Measurements from ENCODE around the gene GNPTAB.

The GNPTAB gene

GRCh38 chr12:101802486-101802885 lies 28.3 kb downstream of the GNPTAB start:
- DNase-seq = no peak

- DNase-seq = no peak
Observed at GRCh38 chr12:101799774-101800173, 31.0 kb downstream of the GNPTAB start.

- no peak for DNase-seq
Observed at GRCh38 chr12:101795786-101796185, 35.0 kb downstream of the GNPTAB start.

- no peak for DNase-seq
Observed at GRCh38 chr12:101795013-101795412, 35.7 kb downstream of the GNPTAB start.

- DNase-seq = no peak
Observed at GRCh38 chr12:101794574-101794973, 36.2 kb downstream of the GNPTAB start.

- no peak for DNase-seq
Observed at GRCh38 chr12:101793401-101793800, 37.4 kb downstream of the GNPTAB start.

GRCh38 chr12:101792046-101792931 lies 38.5 kb downstream of the GNPTAB start:
- DNase-seq = no peak

GRCh38 chr12:101789171-101789570 lies 41.6 kb downstream of the GNPTAB start:
- no peak for DNase-seq

GRCh38 chr12:101785671-101786070 lies 45.1 kb downstream of the GNPTAB start:
- no peak for DNase-seq

- no peak for DNase-seq
Observed at GRCh38 chr12:101784376-101784775, 46.4 kb downstream of the GNPTAB start.

GRCh38 chr12:101783838-101784237 lies 46.9 kb downstream of the GNPTAB start:
- no peak for DNase-seq

- no peak for DNase-seq
Observed at GRCh38 chr12:101783150-101783549, 47.6 kb downstream of the GNPTAB start.

GRCh38 chr12:101782273-101782731 lies 48.5 kb downstream of the GNPTAB start:
- no peak for DNase-seq

GRCh38 chr12:101781834-101782233 lies 48.9 kb downstream of the GNPTAB start:
- DNase-seq = no peak

- DNase-seq = no peak
Observed at GRCh38 chr12:101780599-101780998, 50.2 kb downstream of the GNPTAB start.

GRCh38 chr12:101779626-101780025 lies 51.1 kb downstream of the GNPTAB start:
- DNase-seq = no peak

GRCh38 chr12:101779200-101779599 lies 51.6 kb downstream of the GNPTAB start:
- DNase-seq = no peak

GRCh38 chr12:101777978-101778377 lies 52.8 kb downstream of the GNPTAB start:
- DNase-seq = no peak

GRCh38 chr12:101777485-101777884 lies 53.3 kb downstream of the GNPTAB start:
- no peak for DNase-seq

GRCh38 chr12:101775816-101776215 lies 54.9 kb downstream of the GNPTAB start:
- DNase-seq = no peak

- peak; percentile 67 for DNase-seq
Observed at GRCh38 chr12:101773650-101774162, 57.1 kb downstream of the GNPTAB start.

- DNase-seq = no peak
Observed at GRCh38 chr12:101772012-101772775, 58.6 kb downstream of the GNPTAB start.

GRCh38 chr12:101769865-101770264 lies 60.9 kb downstream of the GNPTAB start:
- no peak for DNase-seq

- DNase-seq = no peak
Observed at GRCh38 chr12:101768781-101769180, 62.0 kb downstream of the GNPTAB start.
